Activated CD4-positive, alpha-beta T cell treated with anti-CD3 and anti-CD28 coated beads, Interleukin-2, amount 50 U/mL, for 48 hours (primary cell): ENCODE measurements around the gene SNX1.
"Not testable (repeated sequence)": the region's sequence is repeated elsewhere in the genome, so short reads cannot be mapped to it uniquely, and the experiment has no call there.

Source experiments
- DNase-seq, 2 experiments: peaks; one replicate each; pipeline ENCODE4 v3.0.0-alpha.2; 2020

The SNX1 gene

GRCh38 chr15:64082757-64083156 is 13.0 kb upstream of the SNX1 start:
- no peak for DNase-seq

GRCh38 chr15:64089543-64090280 is 6.1 kb upstream of the SNX1 start:
- no peak for DNase-seq

- no peak for DNase-seq
These were observed 5.3 kb upstream of the SNX1 start for GRCh38 chr15:64090527-64090926.

GRCh38 chr15:64092075-64092820 is 3.5 kb upstream of the SNX1 start:
- no peak for DNase-seq

- DNase-seq = peak; percentile 46 to 58
These were observed 2.7 kb upstream of the SNX1 start for GRCh38 chr15:64092864-64093626.

- DNase-seq = peak; percentile 93 to 96
These were observed 2.0 kb upstream of the SNX1 start, which contains the start of gene CIAO2A for GRCh38 chr15:64093627-64094417. TSS of gene CIAO2A (minus strand) at chr15:64093838. CDS start at chr15:64093768, 70 bp downstream.

- DNase-seq = no peak
These were observed 369 bp upstream of the SNX1 start for GRCh38 chr15:64095431-64095794.

GRCh38 chr15:64096668-64097384 is 1.0 kb downstream of the SNX1 start:
- no peak for DNase-seq

- no peak for DNase-seq
These were observed 3.6 kb downstream of the SNX1 start for GRCh38 chr15:64099379-64099778.

- no peak for DNase-seq
These were observed 5.2 kb downstream of the SNX1 start for GRCh38 chr15:64100958-64101357.

- no peak for DNase-seq
These were observed 6.7 kb downstream of the SNX1 start for GRCh38 chr15:64102497-64102896.

GRCh38 chr15:64105113-64105704 is 9.4 kb downstream of the SNX1 start:
- no peak for DNase-seq

- DNase-seq = no peak
These were observed 11.6 kb downstream of the SNX1 start for GRCh38 chr15:64107337-64107736.

GRCh38 chr15:64110108-64110701 is 14.4 kb downstream of the SNX1 start:
- DNase-seq = not testable (repeated sequence)

- DNase-seq = no peak
These were observed 15.3 kb downstream of the SNX1 start for GRCh38 chr15:64110950-64111678.

- DNase-seq = no peak
These were observed 15.9 kb downstream of the SNX1 start for GRCh38 chr15:64111679-64112050.

GRCh38 chr15:64112073-64112772 is 16.4 kb downstream of the SNX1 start:
- no peak for DNase-seq

- DNase-seq = no peak
These were observed 17.1 kb downstream of the SNX1 start for GRCh38 chr15:64112904-64113303.

GRCh38 chr15:64117759-64118487 is 22.1 kb downstream of the SNX1 start:
- no peak for DNase-seq
